ENCODE results near the gene PARVB.
"Not testable (repeated sequence)": the region's sequence is repeated elsewhere in the genome, so short reads cannot be mapped to it uniquely, and the experiment has no call there.

The PARVB gene

DNA sequence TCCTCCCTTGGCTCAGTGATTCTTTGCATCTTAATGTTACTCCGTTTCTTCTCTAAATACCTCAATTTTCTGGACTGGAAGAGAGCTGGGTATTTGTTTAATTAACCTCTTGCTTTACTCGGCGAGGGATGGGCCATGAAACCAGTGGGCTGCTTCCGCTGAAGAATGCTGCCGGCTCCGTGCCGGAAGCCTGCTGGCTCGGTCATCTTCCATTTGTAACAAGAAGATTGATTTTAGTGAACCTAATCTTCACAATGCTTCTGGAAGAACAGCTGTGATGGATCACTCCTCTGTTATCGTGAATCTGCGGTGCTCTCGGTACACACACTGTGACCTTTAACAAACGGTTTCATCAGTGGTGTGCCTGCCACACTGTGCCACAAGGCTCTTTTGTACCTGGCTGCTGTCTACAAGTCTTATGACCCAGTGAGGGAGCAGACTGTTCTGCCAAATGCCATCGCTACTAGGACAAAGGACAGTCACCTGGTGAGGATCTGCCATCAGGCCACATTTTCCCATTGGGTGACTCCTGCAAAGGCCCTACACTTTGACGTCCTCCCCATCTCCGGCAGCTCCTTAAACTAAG, 25.3 kb upstream of the PARVB start:
- DNase-seq: no peak

DNA sequence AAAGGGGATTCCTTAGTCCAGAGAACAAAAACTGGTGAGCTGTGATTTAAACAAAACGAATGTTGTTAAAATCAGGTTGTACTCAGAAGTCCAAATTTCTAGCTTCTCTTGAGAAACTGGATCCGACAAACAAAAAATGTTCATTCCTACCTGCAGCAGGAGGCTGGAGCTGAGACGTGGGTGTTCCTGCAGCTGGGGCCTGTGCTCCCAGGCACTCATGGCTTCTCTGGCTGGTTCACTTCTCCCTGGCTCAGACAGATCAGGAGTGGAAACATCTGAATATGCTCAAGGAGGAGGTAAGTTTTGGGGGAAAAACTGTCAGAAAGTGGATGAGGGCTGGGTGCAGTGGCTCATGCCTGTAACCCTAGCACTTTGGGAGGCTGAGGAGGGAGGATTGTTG, 24.7 kb upstream of the PARVB start:
- DNase-seq: no peak

DNA sequence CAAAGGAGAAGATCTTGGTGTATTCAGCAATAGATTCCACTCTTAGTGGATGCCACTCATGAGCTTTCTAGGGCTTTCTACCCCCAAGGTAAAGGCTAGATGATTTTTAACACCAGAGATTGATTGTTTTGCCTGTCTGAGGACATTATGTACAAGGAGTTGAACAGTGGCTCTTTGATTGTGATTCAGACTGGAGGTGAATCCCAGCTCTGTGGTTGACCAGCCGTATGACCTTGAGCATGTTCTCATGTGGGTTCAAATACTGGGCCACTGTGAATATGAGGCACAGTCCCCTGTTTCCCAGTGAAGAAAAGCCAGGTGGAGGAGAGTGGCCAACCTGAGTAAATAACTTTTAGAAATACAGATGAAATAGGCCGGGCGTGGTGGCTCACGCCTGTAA, 24.0 kb upstream of the PARVB start:
- DNase-seq: no peak

GRCh38 chr22:44001521-44001920, 22.6 kb upstream of the PARVB start:
- DNase-seq: no peak

DNA sequence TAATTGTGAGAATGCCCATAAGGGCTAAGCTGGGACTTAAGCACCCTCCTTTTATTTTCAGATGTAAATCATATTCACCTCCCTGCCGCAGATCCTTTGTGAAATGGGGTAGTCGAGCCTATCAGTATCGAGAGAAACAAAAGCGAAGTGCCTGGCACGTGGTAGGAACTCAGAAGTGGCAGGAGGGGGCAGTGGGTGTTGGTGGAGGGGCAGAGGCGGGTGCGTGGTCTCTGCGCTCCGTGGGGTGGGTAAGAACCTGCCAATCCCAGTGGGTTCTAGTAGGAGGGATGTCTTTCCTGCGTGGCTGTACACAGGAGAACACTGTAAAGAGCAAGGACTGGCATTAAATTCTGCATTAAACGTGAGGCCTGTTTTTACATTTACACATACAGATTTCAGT, 21.8 kb upstream of the PARVB start:
- no peak for DNase-seq

DNA sequence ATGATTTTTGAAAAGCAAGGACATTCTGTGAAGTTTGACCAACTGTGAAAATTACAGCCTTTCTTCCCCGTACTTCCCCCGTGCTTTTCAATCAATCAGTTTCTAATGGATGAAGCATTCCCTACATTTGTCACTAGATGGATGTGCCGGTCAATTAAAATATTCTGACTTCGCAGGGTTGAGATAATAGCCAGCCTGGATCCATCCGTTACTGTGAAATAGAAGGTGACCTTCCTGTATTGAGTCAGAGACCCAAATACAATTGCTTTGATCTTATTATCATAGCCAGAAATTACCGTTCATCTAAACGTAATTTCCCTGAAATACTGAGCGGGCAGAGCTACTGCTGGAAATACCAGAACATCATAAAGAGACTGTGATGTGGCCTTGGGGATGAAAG, 21.1 kb upstream of the PARVB start:
- DNase-seq: no peak

DNA sequence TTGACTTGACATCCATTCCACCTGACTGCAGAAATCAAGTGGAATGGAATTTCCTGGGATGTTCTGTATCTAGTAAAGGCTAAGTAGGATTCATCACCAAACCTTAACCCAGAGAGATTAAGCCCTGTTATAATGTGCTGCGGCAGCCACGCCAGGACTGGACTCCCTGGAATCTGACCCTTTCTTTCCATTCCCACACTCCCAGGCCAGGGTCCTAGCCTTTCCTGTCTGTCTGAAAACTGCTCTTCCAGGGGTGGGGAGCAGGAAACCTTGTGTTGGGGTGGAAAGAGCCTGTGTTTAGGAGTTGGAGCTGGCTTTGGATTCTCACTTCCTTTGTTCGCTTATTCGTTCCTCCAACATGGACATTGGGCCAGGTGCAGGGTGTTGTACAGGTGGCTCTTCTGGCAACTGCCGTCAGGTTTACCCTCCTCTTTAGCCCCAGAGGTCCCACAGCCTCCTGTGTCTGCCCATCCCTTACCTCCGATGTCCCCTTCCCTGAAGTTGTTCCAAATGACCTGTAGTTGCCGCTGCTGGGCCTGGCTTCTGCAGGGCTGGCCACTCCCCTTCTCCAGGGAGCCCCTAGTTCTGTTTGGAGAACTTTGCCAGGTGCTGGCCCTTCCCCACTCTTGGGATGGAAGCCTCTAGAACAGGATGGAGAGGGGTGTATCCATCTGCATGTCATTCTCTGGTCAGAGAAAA, 20.5 kb upstream of the PARVB start:
- no peak for DNase-seq

DNA sequence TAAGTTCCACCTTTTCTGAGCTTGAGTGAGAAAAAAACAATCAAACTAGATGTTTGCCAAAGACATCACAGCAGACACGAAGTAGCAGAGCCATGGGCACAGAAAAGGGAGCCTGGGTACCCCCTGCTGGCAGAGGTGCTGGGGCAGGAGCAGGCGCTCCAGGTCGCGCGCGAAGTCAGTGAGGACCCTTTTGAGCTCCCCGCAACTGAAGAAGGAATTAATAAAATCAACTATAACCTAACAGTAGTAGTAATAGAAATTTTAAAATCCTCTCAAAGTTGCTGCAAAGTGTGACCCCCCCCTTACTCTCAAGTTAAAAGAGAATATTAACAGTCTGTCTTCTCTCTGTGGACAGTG, 20.0 kb upstream of the PARVB start:
- DNase-seq: no peak

DNA sequence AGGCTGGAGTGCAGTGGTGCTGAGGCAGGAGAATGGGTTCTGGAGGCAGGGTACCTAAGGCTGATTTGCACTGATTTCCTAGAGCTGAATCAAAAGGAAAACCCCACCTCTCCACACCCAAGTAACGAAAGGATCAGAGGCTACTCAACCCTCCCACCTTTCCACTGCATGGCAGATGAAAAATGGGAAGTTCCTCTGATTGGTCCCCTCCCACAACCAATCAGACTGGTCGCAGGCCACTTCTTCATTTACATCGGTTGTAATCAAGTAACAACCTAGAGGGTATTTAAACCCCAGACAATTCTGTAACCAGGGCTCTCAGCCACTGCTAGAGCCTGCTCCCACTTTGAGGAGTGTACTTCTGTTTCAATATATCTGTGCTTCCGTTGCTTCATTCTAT, 18.6 kb upstream of the PARVB start:
- DNase-seq: no peak

DNA sequence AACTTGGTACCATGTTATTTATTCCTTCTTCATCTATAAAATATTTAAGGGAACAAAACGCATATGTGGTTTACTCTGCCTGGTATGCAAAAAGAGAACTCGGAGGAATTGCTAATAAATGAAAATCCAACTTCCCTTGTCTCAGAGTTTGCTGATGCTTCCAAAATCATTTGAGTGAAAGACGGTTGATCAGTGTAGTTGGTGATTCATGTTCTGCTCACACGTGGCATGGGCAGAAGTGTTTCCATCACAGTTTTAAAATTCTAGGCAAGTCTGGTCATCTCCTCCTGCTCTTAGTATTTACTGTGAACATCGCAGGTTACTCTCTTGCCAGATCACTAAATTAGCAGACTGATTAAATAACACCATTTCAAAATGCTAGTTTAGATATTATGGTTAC, 11.9 kb upstream of the PARVB start:
- no peak for DNase-seq

DNA sequence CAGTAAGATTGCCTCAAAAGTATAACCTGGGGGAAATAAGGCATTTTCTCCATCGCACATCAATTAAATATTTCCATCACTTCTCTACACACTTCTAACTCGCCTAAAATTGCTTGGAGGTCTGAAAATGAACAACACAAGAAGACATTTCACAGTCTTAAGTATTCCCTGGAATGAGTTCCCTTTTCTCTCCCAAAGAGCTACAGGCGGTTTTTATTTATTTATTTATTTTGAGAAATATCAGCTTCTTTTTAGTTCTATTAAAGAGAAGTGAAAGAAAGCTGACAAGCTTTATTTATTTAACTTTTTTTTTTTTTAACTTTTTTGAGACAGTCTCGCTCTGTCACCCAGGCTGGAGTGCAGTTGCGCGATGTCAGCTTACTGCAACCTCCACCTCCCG, 11.5 kb upstream of the PARVB start:
- DNase-seq: no peak

GRCh38 chr22:44014241-44014640, 9.9 kb upstream of the PARVB start:
- DNase-seq: no peak

- DNase-seq: not testable (repeated sequence)
Measured at GRCh38 chr22:44016586-44016985, 7.5 kb upstream of the PARVB start.

GRCh38 chr22:44018594-44018993, 5.5 kb upstream of the PARVB start:
- DNase-seq: no peak

GRCh38 chr22:44019416-44019815, 4.7 kb upstream of the PARVB start:
- DNase-seq: no peak

- no peak for DNase-seq
Measured at GRCh38 chr22:44019846-44020245, 4.3 kb upstream of the PARVB start.

DNA sequence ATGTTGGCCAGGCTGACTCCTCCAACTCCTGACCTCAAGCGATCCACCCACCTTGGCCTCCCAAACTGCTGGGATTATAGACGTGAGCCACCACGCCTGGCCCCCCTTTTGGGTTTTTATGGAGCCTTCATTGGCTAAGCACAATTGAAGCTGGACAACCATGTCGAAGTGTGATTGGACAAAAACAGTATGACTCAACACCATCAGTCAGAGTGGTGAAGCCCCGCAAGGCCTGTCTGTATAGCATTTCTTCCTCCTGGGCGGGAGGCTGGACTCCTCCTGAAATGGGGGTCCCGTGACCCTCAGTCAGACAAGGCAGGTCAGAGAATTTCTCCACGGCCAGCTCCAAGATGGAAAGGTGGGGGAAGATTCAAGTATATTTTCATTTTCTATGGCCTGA, 3.1 kb upstream of the PARVB start:
- DNase-seq: no peak

DNA sequence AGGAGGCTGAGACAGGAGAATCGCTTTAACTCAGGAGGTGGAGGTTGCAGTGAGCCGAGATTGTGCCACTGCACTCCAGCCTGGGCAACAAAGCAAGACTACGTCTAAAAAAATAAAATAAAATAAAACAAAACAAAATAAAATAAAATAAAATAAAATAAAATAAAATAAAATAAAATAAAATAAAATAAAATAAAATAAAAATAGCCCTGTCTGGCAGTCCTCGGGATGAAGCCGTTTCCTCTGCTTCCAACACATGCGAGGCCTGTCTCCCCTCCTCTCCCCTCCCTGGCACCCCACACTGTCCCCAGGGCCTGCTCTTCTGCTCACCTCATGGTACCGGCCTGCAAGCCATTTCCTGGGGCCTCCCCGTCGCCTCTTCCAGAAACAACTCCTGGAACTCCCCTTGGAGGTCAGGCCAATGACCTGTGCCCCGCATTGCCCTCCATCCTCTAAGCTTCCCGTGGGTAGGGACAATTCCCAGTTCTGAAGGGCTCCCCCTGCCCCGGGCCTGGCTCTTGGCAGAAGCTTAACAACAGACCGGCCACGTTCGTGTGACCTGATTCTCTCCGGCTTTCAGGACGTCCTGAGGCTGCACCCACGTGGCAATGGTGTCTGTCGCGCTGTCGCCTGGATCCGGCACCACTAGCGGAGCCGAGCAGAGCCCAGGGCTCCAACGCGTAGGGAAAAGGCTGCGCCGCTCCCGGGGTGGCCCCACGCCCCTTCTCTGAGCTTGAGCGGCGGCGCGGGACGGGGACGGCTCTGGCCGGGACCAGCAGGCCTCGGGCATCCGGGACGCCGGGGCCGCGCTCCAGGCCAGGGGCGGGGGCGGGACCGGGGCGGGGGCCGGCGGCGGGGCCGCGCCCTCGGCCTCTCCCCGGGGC, 456 bp upstream of the PARVB start:
- no peak for DNase-seq

GRCh38 chr22:44025171-44026065, 1.3 kb downstream of the PARVB start:
- DNase-seq: no peak

DNA sequence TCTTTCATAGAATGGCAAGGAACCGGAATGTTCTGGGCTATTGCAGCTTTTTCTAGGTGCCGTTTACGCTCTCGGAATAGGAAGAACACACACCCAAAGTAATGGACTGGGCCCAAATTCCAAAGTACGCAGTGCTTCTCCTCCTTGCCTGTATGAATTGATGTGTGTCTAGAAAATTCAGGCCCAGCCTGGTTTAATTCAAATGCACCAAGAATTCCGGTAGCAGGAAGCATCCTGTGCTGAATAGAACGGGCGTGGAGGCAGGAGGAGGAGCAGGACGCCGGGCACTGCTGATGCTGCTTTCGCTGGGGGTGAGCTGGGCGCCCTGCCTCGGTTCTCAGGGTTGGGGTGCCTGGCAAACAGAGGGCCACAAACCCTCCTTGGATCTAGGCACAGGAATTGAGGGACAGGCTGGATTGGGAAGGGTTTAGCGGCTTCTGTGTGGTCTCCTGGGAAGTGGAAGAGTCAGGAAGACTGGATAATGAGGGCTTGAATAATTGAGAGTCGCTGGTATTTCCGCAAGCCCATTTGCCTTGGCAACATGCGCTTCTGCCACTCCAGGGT, 2.0 kb downstream of the PARVB start:
- no peak for DNase-seq

GRCh38 chr22:44026630-44027511, 2.8 kb downstream of the PARVB start:
- DNase-seq: no peak

DNA sequence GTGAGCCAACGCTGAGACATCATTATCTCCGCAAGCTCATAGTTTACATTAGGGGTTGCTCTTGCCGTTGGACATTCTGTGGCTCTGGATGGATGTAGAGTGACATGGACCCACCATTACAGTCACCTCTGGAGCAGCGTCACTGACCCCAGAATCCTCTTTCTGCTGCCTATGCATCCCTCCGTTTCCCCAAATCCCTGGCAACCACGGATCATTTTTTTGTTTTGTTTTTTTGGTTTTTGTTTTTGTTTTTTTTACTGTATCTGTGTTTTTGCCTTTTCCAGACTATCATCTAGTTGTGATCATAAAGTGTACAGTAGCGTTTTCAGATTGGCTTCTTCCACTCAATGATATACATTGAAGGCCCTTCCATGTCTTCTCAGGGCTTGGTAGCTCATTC, 4.0 kb downstream of the PARVB start:
- DNase-seq: no peak

Data from NCI-H2227 treated with DMSO at 0.1 percent for 48 hours (cell line).